GM10248 (cell line): Measurements from ENCODE around the gene UBQLN2.
"Not testable (repeated sequence)": the region's sequence is repeated elsewhere in the genome, so short reads cannot be mapped to it uniquely, and the experiment has no call there.

ENCODE experiments used
- CTCF ChIA-PET: fragments of 300-600 bp; sonication (Branson Sonifier 250); formaldehyde crosslinking; extraction: SDS; loops from one replicate; lab custom pipeline; 2021; ENCODE audit warnings: antibody characterized with exemption; lab: Yijun Ruan, JAX
- POLR2A ChIA-PET: fragments of 350-650 bp; sonication (Branson Sonifier 250); formaldehyde crosslinking; extraction: SDS; loops from one replicate; lab custom pipeline; 2020; ENCODE audit warnings: antibody characterized with exemption; lab: Yijun Ruan, JAX
- DNase-seq: peaks from one replicate; pipeline ENCODE4 v3.0.0; 2012; ENCODE audit errors: extremely low spot score
- TF ChIP-seq, protein P1 (sequence below): IDR thresholded peaks from 2 replicates; pipeline ENCODE4 v1.5.1; 2012; ENCODE audit warnings: mild to moderate bottlenecking, low read depth; ENCODE audit errors: extremely low read depth, missing control alignments, control extremely low read depth

The UBQLN2 gene

DNA sequence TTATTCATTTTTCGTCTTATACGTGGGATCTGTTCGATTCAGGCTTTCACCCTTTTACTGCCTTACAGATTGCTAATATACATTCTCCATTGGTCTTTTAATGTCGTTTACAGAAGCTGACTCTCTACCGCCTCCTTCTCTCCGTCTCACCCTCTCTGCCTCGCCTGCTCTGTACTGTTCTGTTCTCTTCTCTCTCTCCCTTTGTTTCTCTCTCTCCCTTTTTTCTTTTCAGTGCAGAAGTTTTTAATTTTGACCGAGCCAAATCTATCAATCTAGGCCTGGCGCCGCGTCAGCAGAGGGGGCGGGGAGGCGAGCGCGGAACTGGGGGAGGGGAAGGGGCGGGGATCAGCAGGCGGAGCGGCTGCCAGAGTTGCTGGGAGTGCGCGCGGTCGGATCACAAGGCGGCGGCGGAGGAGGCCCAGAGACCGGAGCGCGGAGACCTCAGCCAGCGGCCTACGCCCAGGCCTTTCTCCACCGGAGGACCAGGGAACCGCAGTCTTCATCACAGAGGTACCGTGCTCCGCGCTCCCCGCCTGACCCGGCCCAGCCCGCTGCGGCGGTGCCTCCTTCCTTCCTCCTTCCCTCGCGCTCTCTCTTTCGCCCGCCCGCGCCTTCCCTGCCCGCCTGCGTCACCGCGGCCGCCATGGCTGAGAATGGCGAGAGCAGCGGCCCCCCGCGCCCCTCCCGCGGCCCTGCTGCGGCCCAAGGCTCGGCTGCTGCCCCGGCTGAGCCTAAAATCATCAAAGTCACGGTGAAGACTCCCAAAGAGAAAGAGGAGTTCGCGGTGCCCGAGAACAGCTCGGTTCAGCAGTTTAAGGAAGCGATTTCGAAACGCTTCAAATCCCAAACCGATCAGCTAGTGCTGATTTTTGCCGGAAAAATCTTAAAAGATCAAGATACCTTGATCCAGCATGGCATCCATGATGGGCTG lies at the start of gene UBQLN2:
Gene UBQLN2, plus strand, starts transcription at position 397 of the 931 bp plus-strand sequence. Its CDS starts 247 bp downstream, at position 644.
- DNase-seq: peak; percentile 50
- ChIA-PET CTCF (no interaction called here), POLR2A (no interaction called here)
- TF ChIP-seq, protein P1, sequence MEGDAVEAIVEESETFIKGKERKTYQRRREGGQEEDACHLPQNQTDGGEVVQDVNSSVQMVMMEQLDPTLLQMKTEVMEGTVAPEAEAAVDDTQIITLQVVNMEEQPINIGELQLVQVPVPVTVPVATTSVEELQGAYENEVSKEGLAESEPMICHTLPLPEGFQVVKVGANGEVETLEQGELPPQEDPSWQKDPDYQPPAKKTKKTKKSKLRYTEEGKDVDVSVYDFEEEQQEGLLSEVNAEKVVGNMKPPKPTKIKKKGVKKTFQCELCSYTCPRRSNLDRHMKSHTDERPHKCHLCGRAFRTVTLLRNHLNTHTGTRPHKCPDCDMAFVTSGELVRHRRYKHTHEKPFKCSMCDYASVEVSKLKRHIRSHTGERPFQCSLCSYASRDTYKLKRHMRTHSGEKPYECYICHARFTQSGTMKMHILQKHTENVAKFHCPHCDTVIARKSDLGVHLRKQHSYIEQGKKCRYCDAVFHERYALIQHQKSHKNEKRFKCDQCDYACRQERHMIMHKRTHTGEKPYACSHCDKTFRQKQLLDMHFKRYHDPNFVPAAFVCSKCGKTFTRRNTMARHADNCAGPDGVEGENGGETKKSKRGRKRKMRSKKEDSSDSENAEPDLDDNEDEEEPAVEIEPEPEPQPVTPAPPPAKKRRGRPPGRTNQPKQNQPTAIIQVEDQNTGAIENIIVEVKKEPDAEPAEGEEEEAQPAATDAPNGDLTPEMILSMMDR: no peak

DNA sequence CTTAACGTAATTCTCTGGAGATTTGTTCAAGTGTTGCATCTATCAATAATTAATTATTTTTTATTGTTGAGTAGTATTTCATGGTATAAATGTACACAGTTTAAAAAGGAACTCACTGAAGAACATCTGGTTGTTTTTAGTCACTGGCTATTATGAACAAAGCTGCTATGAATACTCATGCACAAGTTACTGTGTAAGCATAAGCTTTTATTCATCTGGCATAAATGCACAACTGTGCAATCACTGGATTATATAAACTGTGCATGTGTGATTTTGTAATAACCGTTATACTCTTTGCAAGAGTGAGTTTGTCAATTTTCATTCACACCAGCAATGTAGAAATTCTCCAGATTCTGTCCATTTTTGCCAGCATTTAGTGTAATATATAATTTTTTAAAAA lies 43.8 kb upstream of the UBQLN2 start:
- no peak for DNase-seq
- TF ChIP-seq, protein P1: no peak
- POLR2A ChIA-PET: interaction anchor here (0.6 kb wide), 1 partner anchor 212 kb away, joined by 4 read pairs; no protein-coding TSS in a partner anchor
- CTCF ChIA-PET: no interaction called here

DNA sequence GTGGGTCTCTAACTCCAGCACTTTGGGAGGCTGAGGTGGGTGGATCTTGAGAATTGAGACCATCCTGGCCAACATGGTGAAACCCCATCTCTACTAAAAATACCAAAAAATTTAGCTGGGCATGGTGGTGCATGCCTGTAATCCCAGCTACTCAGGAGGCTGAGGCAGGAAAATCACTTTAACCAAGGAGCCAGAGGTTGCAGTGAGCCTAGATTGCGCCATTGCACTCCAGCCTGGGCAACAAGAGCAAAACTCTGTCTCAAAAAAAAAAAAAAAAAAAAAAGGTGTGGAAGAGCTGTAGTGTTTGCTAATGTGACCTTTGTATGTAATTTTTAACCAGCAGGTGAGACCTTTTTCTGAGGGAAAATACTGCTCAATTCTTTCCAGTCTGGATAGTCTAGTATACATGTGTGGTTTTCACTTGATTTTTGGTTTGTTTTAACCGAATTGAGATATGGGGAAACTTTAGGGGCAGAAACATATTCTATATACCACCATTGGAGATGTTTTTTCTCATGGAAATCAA lies 33.9 kb upstream of the UBQLN2 start:
- POLR2A ChIA-PET, DNase-seq, CTCF ChIA-PET: not testable (repeated sequence)

DNA sequence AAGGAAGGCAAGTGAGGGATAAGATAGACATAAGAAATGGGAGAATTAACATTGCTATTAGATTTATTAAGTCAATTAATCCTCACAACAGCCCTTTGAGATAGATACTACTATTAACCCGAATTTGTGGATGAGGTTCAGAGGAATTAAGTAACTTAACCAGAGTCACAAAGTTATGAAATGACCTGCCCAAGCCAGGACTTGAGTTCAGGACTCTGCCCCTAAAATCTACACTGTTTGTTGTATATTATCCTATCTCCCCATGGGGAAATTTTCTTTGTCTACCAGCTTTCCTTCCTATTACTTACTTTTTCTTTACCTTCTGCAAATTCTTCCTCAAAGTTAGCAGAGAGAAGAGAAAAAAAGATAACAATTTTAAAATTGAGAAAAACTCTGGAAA lies 33.4 kb upstream of the UBQLN2 start:
- POLR2A ChIA-PET: no interaction called here
- TF ChIP-seq, protein P1: no peak
- CTCF ChIA-PET: no interaction called here
- no peak for DNase-seq

DNA sequence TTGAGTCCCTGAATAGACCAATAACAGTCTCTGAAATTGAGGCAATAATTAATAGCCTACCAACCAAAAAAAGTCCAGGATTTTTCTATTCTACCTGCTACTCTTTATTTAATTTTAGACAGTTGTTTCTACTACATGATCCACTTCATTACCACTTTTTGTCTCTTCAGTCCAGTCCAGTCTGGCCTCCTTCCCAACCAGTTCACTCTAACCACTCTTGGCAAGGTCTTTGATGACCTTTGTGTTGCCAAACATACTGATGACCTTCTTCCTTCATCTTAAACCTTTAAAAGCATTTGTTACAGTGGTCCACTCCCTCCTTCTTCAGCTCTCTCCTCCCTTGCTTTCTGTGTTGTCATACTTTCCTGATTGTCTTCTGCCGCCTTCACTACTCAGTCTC lies 12.8 kb upstream of the UBQLN2 start:
- POLR2A ChIA-PET: no interaction called here

DNA sequence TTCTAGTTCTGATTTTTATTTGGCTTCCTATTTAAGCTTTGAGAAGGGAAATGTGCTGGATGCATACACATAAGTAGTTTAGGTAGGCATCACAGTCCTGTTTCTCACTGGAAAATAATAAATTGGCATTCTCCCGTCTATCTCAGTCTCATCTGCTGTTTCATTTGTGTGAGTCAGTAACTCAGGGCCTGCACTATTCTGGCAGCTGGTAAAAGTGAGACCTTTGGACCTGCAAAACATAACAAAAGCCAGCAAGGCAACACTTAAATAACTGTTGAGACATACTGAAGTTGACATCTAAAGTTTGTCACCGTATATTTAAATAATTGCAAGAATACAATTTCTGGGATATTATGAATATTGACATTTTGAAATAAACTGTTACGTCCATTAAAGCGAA lies 8.6 kb upstream of the UBQLN2 start:
- DNase-seq: no peak
- TF ChIP-seq, protein P1: no peak
- POLR2A ChIA-PET: no interaction called here
- CTCF ChIA-PET: no interaction called here

More for the DNA sequence above, 12.8 kb upstream of the UBQLN2 start:
- TF ChIP-seq, protein P1: no peak
- no peak for DNase-seq
- CTCF ChIA-PET: interaction anchor here (1.4 kb wide), 1 partner anchor 11 kb away, joined by 3 read pairs; no protein-coding TSS in a partner anchor
